GM23248 (cell line): ENCODE data around the gene GOLPH3.

ENCODE experiments used
- EZH2 ChIP-seq: fragments of 200-600 bp; sonication (generic); IDR thresholded peaks from 2 replicates; pipeline ENCODE4 v1.6.1; 2018; ENCODE audit warnings: antibody characterized with exemption, mild to moderate bottlenecking; ENCODE audit not compliant: insufficient read depth, poor library complexity, severe bottlenecking
- EZH2phosphoT487 ChIP-seq: fragments of 200-600 bp; sonication (generic); IDR thresholded peaks from 2 replicates; pipeline ENCODE4 v1.6.1; 2018; ENCODE audit warnings: antibody characterized with exemption, moderate library complexity, mild to moderate bottlenecking, low read depth; ENCODE audit not compliant: insufficient read depth

DNA sequence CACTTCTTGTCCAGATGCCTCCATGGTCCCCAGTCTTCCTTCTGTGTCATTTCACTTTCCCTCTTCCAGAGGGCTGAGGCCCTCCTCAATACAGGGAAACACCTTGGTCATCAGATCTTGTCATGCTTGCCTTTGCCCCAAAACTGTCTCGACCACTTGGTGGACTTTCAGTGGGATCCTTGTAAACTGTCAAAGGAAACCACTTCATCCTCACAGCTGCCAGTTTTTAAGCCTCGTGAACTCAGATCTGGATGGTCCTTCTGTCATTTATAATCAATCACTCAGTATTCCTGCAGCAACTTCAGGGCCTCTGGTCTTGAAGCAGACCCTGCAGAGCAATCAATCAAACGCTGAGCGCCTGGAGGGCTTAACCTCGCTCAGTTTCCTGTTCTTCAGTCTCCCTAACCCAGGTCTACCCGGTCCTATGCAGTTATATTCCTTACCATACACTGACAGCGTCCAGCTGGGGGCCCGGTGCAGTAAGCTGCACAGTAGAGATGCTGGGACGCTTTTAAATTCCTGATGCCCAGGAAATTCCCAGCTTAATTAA, 74.6 kb downstream of the GOLPH3 start:
- TF ChIP-seq EZH2 (no peak), EZH2phosphoT487 (no peak)
